ENCODE results near the gene ADGRG6.

The ADGRG6 gene

DNA sequence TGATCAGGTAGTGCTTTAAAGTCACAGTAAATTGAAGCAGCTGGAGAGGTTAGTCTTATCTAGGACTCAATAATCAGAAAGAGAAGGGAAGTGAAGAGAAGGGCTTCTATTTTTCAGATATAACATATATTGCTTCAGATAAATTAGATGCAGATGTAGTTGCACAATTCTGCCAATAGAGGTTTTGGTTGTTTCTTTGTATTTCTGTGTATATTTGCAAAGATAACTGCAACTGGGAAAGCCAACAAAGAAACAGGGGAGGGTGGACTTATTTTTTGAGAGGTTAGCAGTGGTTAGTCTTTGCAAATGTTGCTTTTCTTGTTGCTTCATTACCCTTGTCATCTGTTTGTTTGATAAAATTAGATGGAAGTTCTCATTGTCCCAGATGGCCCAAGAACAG is 106.6 kb downstream of the ADGRG6 start:
- no peaks in the 10 kb centered on the region for H3K4me1 ChIP-seq (ENCODE audit: control insufficient read depth, insufficient read depth, low read length)
- H3K27ac ChIP-seq (ENCODE audit: low read length): no peak overlapping the region
- no peaks in the 10 kb centered on the region for H3K27me3 ChIP-seq (ENCODE audit: control insufficient read depth in 1 of 2, insufficient read depth in 2 of 2, low read length in 2 of 2)
- H3K4me3 ChIP-seq (ENCODE audit: low read length in 2 of 2): no peak overlapping the region
- H3K9ac ChIP-seq (ENCODE audit: low read length in 2 of 2): no peak overlapping the region
- no peaks in the 10 kb centered on the region for H3K9me3 ChIP-seq (ENCODE audit: control insufficient read depth in 2 of 2, low read length in 2 of 2)
- H3K36me3 ChIP-seq (ENCODE audit: control insufficient read depth in 2 of 2, insufficient read depth in 2 of 2, low read length in 2 of 2): no peaks in the 10 kb centered on the region

DNA sequence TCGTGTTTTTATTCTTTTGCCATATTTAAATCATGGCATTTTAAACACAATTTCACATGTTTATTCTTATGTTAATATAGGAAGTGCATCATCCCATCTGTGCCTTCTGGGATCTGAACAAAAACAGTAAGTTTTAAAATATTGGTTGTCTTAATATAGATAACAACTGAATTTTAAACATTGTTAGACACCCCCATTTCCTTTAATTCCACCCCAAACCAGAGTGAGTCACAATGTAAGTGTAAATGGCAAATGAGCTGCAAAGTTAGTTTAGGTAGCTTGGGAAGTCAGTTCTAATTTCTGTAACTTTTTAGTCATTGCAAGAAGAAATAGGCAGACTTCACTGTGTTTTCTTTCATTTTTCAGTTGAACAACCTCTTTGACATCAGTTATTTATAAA is 108.0 kb downstream of the ADGRG6 start:
- Histone ChIP-seq H3K9me3 (ENCODE audit: control insufficient read depth in 2 of 2, low read length in 2 of 2) (no peaks in the 10 kb centered on the region), H3K27me3 (ENCODE audit: control insufficient read depth in 1 of 2, insufficient read depth in 2 of 2, low read length in 2 of 2) (no peaks in the 10 kb centered on the region), H3K4me1 (ENCODE audit: control insufficient read depth, insufficient read depth, low read length) (no peaks in the 10 kb centered on the region), H3K9ac (ENCODE audit: low read length in 2 of 2) (no peak overlapping the region), H3K36me3 (ENCODE audit: control insufficient read depth in 2 of 2, insufficient read depth in 2 of 2, low read length in 2 of 2) (no peaks in the 10 kb centered on the region), H3K27ac (ENCODE audit: low read length) (no peak overlapping the region), H3K4me3 (ENCODE audit: low read length in 2 of 2) (no peak overlapping the region)

DNA sequence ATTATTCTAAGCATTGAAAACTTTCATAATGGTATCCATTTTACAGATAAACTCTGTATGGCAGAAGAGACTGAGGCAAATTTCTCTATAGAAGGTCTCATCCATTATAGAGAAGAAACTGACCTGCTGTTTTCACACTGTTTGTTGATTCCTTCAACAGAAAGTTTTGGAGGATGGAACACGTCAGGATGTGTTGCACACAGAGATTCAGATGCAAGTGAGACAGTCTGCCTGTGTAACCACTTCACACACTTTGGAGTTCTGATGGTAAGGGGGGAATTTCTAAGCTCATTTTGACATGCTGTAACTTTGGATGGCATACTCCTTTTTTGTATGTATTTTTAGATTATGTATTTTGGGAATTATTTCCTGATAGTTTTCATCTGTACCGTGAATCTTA is 109.3 kb downstream of the ADGRG6 start:
- H3K9ac ChIP-seq (ENCODE audit: low read length in 2 of 2): no peak overlapping the region
- no peaks in the 10 kb centered on the region for H3K9me3 ChIP-seq (ENCODE audit: control insufficient read depth in 2 of 2, low read length in 2 of 2)
- H3K4me1 ChIP-seq (ENCODE audit: control insufficient read depth, insufficient read depth, low read length): no peaks in the 10 kb centered on the region
- H3K27ac ChIP-seq (ENCODE audit: low read length): no peak overlapping the region
- no peaks in the 10 kb centered on the region for H3K27me3 ChIP-seq (ENCODE audit: control insufficient read depth in 1 of 2, insufficient read depth in 2 of 2, low read length in 2 of 2)
- H3K36me3 ChIP-seq (ENCODE audit: control insufficient read depth in 2 of 2, insufficient read depth in 2 of 2, low read length in 2 of 2): peaks cover 0 to 2% of the 10 kb centered on the region in 2 donors
- no peak overlapping the region for H3K4me3 ChIP-seq (ENCODE audit: low read length in 2 of 2)

DNA sequence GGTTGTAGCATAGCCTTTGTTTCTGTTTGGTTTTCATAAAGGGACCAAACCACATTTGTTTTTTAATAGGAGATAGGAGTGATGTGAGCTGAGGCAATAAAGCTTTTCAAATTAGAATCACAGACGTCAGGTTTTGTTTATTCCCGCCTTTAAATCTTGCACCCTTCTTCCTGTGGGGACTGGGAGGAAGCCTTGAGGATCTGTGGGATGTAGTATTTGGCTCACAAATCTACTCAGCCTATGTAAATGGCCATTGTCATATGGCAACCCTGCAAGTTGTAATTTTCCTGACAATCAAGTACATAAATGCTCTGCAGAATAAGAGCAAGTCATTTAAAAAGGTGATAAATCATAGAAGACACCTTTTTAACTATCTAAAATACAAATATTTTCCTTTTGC is 110.4 kb downstream of the ADGRG6 start:
- Histone ChIP-seq H3K27me3 (ENCODE audit: control insufficient read depth in 1 of 2, insufficient read depth in 2 of 2, low read length in 2 of 2) (no peaks in the 10 kb centered on the region), H3K36me3 (ENCODE audit: control insufficient read depth in 2 of 2, insufficient read depth in 2 of 2, low read length in 2 of 2) (peaks cover 0 to 2% of the 10 kb centered on the region in 2 donors), H3K9ac (ENCODE audit: low read length in 2 of 2) (no peak overlapping the region), H3K9me3 (ENCODE audit: control insufficient read depth in 2 of 2, low read length in 2 of 2) (no peaks in the 10 kb centered on the region), H3K27ac (ENCODE audit: low read length) (no peak overlapping the region), H3K4me1 (ENCODE audit: control insufficient read depth, insufficient read depth, low read length) (no peaks in the 10 kb centered on the region), H3K4me3 (ENCODE audit: low read length in 2 of 2) (no peak overlapping the region)

DNA sequence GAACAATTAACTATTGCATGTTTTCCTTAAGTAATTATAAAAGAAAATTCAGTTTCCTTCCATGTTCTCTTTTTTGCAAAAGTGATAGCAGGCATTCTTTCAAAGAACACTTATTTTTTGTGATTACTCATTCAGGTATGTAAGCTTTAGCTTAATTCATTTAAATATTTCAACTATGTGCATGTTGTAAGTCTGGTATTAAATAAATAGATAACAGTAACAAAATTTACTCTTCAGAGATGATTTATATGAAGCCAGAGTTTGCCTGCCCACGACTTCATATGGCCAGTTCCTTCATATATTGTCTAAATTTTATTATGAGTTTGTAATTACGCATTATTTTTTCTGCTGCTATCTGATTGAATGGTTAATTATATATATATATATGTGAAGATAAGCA is 110.9 kb downstream of the ADGRG6 start:
- no peak overlapping the region for H3K9ac ChIP-seq (ENCODE audit: low read length in 2 of 2)
- no peak overlapping the region for H3K27ac ChIP-seq (ENCODE audit: low read length)
- peaks cover 0 to 2% of the 10 kb centered on the region in 2 donors for H3K36me3 ChIP-seq (ENCODE audit: control insufficient read depth in 2 of 2, insufficient read depth in 2 of 2, low read length in 2 of 2)
- H3K4me3 ChIP-seq (ENCODE audit: low read length in 2 of 2): no peak overlapping the region
- H3K4me1 ChIP-seq (ENCODE audit: control insufficient read depth, insufficient read depth, low read length): no peaks in the 10 kb centered on the region
- H3K27me3 ChIP-seq (ENCODE audit: control insufficient read depth in 1 of 2, insufficient read depth in 2 of 2, low read length in 2 of 2): no peaks in the 10 kb centered on the region
- no peaks in the 10 kb centered on the region for H3K9me3 ChIP-seq (ENCODE audit: control insufficient read depth in 2 of 2, low read length in 2 of 2)

DNA sequence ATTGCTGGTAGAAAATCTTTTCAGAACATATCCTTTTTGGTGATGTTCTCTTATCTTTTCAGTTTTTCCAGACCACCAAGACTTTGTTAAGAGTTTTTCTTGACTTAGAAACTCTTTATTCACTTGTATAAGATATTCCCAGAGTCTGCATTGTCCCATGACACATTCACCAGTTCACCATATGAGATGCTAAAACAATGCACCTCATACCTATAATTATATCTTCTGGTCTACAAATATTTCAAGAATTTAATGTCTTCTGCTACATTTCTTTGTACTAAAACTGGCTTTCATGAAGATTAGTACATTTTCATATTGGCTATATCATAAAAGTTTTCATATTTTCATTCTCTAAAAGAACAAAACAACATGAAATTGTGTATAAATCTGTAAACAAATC is 111.3 kb downstream of the ADGRG6 start:
- Histone ChIP-seq H3K9ac (ENCODE audit: low read length in 2 of 2) (no peak overlapping the region), H3K9me3 (ENCODE audit: control insufficient read depth in 2 of 2, low read length in 2 of 2) (no peaks in the 10 kb centered on the region), H3K36me3 (ENCODE audit: control insufficient read depth in 2 of 2, insufficient read depth in 2 of 2, low read length in 2 of 2) (peaks cover 0 to 2% of the 10 kb centered on the region in 2 donors), H3K4me1 (ENCODE audit: control insufficient read depth, insufficient read depth, low read length) (no peaks in the 10 kb centered on the region), H3K27me3 (ENCODE audit: control insufficient read depth in 1 of 2, insufficient read depth in 2 of 2, low read length in 2 of 2) (no peaks in the 10 kb centered on the region), H3K27ac (ENCODE audit: low read length) (no peak overlapping the region), H3K4me3 (ENCODE audit: low read length in 2 of 2) (no peak overlapping the region)

DNA sequence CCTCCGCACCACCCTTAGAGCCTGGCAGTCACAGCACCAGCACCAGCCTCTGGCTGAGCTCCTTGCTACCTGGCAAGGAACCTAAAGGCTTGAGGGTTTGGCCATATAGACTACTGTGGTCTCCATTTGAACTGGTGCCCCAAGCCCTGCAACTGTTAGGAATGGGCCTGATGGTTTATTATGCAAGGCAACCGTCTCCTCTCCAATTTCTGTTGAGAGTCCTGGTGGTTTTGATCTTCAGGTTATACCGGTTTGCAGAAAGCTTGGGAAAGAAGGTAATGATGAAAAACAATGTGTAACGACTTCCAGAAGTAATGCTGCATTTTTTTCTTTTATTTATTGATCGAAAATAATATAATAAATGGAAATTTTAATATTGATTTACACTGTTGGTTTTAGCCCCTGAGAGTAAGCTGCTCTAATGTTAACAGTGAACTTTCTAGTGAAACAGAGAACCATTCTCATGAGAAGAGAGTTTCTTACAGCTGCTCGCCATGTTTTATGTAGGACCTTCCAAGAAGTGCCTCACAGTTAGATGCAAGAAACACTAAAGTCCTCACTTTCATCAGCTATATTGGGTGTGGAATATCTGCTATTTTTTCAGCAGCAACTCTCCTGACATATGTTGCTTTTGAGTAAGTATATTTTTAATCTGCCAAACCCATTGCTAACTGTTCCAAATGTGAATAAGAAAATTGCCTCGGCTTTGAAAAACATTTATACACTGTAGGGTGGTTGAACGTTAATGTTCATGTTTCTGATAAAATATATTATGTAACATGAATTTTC is 112.8 kb downstream of the ADGRG6 start:
- no peak overlapping the region for H3K27ac ChIP-seq (ENCODE audit: low read length)
- H3K4me1 ChIP-seq (ENCODE audit: control insufficient read depth, insufficient read depth, low read length): no peaks in the 10 kb centered on the region
- H3K9me3 ChIP-seq (ENCODE audit: control insufficient read depth in 2 of 2, low read length in 2 of 2): no peaks in the 10 kb centered on the region
- peaks cover 0 to 2% of the 10 kb centered on the region in 2 donors for H3K36me3 ChIP-seq (ENCODE audit: control insufficient read depth in 2 of 2, insufficient read depth in 2 of 2, low read length in 2 of 2)
- H3K9ac ChIP-seq (ENCODE audit: low read length in 2 of 2): no peak overlapping the region
- no peaks in the 10 kb centered on the region for H3K27me3 ChIP-seq (ENCODE audit: control insufficient read depth in 1 of 2, insufficient read depth in 2 of 2, low read length in 2 of 2)
- no peak overlapping the region for H3K4me3 ChIP-seq (ENCODE audit: low read length in 2 of 2)

DNA sequence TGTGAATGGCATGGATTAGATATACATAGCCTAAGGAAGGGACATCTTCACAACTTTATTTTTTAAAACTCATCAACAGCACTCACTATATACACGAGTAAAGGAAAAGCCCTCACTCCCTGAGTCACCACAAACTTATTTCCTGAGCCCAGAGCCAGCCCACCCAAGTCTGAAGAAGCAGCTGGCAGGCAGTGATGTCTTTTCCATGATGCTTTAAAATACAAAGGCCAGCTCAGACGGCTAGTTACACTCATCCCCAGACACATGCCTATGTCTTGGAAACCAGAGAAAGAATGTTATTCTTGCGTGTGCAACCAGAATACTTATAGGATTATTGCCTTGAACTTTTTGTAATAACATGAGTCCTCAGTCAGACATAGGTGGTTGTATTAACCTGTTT is 114.4 kb downstream of the ADGRG6 start:
- Histone ChIP-seq H3K4me3 (ENCODE audit: low read length in 2 of 2) (no peak overlapping the region), H3K9ac (ENCODE audit: low read length in 2 of 2) (no peak overlapping the region), H3K4me1 (ENCODE audit: control insufficient read depth, insufficient read depth, low read length) (no peaks in the 10 kb centered on the region), H3K36me3 (ENCODE audit: control insufficient read depth in 2 of 2, insufficient read depth in 2 of 2, low read length in 2 of 2) (peaks cover 0 to 2% of the 10 kb centered on the region in 2 donors), H3K27me3 (ENCODE audit: control insufficient read depth in 1 of 2, insufficient read depth in 2 of 2, low read length in 2 of 2) (no peaks in the 10 kb centered on the region), H3K27ac (ENCODE audit: low read length) (no peak overlapping the region), H3K9me3 (ENCODE audit: control insufficient read depth in 2 of 2, low read length in 2 of 2) (no peaks in the 10 kb centered on the region)

DNA sequence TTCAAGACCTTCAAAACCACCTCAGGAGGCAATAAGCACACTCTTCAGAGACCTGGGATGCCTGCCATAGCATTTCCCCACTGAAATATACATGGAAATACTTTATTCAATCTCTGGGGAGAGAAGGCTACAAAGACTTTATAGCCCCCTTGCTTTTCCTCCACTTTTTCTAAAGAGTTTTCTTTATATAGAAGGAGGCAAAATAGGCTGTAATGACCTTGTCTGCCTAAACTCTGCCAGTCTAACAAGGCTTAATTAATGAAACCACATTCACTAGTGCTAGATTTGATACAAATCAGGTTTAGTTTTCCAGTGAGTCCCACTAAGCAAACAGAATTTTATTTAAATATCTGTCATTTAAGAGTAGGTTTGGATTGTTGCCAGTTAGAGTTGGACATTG is 114.9 kb downstream of the ADGRG6 start:
- Histone ChIP-seq H3K27ac (ENCODE audit: low read length) (no peak overlapping the region), H3K9me3 (ENCODE audit: control insufficient read depth in 2 of 2, low read length in 2 of 2) (no peaks in the 10 kb centered on the region), H3K27me3 (ENCODE audit: control insufficient read depth in 1 of 2, insufficient read depth in 2 of 2, low read length in 2 of 2) (no peaks in the 10 kb centered on the region), H3K4me3 (ENCODE audit: low read length in 2 of 2) (no peak overlapping the region), H3K9ac (ENCODE audit: low read length in 2 of 2) (no peak overlapping the region), H3K36me3 (ENCODE audit: control insufficient read depth in 2 of 2, insufficient read depth in 2 of 2, low read length in 2 of 2) (peaks cover 0 to 2% of the 10 kb centered on the region in 2 donors), H3K4me1 (ENCODE audit: control insufficient read depth, insufficient read depth, low read length) (no peaks in the 10 kb centered on the region)

DNA sequence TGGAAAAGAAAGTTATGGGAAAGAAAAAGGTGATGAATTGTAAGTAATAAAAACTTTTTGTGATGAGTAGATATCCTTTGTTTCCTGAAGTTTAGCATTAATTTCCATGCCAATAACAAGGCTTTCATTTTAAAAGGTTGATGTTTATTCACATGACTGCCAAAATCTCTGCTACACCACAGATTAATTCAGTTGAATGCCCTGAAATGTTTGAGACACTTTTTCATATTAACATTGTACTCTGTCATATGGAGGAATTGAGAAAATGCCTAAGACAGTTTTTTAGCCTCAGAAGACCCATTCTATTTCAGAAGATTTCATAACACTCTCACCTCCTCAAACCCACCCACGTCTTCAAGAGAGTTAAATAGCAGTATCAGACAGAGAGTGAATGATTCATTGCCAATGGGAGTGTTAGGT is 115.5 kb downstream of the ADGRG6 start:
- Histone ChIP-seq H3K36me3 (ENCODE audit: control insufficient read depth in 2 of 2, insufficient read depth in 2 of 2, low read length in 2 of 2) (peaks cover 0 to 2% of the 10 kb centered on the region in 2 donors), H3K4me3 (ENCODE audit: low read length in 2 of 2) (no peak overlapping the region), H3K4me1 (ENCODE audit: control insufficient read depth, insufficient read depth, low read length) (no peaks in the 10 kb centered on the region), H3K27ac (ENCODE audit: low read length) (no peak overlapping the region), H3K27me3 (ENCODE audit: control insufficient read depth in 1 of 2, insufficient read depth in 2 of 2, low read length in 2 of 2) (no peaks in the 10 kb centered on the region), H3K9ac (ENCODE audit: low read length in 2 of 2) (no peak overlapping the region), H3K9me3 (ENCODE audit: control insufficient read depth in 2 of 2, low read length in 2 of 2) (no peaks in the 10 kb centered on the region)

DNA sequence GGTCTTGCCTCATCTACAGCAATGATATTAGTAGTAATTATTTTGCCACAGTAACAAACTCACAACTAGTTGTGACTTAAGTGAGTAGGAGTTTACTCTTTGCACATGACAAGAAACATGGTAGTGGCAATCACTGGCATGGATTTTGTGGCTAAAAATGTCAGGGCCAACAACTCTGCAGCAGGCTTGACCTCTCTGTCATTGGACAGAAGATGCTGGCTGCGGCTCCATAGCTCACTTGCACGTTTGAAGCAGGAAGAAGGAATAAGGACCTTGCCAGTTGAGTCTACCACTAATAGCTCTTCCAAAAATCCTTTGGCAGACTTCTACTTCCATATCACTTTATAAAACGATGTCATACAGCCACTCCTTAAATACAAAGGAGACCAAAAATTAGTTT is 117.3 kb downstream of the ADGRG6 start:
- Histone ChIP-seq H3K9ac (ENCODE audit: low read length in 2 of 2) (no peak overlapping the region), H3K27me3 (ENCODE audit: control insufficient read depth in 1 of 2, insufficient read depth in 2 of 2, low read length in 2 of 2) (no peaks in the 10 kb centered on the region), H3K27ac (ENCODE audit: low read length) (no peak overlapping the region), H3K4me3 (ENCODE audit: low read length in 2 of 2) (no peak overlapping the region), H3K4me1 (ENCODE audit: control insufficient read depth, insufficient read depth, low read length) (no peaks in the 10 kb centered on the region), H3K36me3 (ENCODE audit: control insufficient read depth in 2 of 2, insufficient read depth in 2 of 2, low read length in 2 of 2) (peaks cover 0 to 2% of the 10 kb centered on the region in 2 donors), H3K9me3 (ENCODE audit: control insufficient read depth in 2 of 2, low read length in 2 of 2) (no peaks in the 10 kb centered on the region)
